ENCODE measurements around the gene ITSN1.

GRCh38 chr21:33859373-33860102 is 217.2 kb downstream of the ITSN1 start:
- TF ChIP-seq CTCF (IDR thresholded peaks at IDR 0.05) (no peak), POLR2AphosphoS5 (IDR thresholded peaks at IDR 0.05) (no peak), POLR2A (IDR thresholded peaks at IDR 0.05) (no peak)
